ENCODE measurements around the gene FRAT1.

DNA sequence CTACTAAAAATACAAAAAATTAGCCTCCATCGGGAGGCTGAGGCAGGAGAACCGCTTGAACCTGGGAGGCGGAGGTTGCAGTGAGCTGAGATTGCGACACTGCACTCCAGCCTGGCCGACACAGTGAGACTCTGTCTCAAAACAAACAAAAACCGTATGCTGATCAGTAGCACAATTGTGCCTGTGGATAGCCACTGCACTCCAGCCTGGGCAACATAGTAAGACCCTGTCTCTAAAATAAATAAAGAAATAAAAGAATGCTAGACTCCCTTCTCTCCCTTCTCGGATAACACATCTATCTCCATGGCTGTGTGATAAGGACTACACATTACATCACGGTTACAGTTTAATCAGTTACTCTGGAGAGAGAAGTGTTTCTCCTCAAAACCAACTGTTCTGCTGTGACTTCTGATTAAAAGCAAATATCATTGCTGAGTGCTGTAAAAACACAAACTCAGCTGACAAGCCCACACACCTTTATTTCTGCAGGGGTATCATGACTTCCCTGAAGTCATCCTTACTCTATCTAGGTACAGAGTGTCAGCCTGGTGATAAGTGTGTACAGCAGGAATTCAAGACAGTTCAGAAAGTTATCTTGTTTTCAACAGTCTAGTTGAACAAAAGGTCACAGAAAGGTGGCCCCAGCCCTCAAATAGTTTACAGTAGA is 21.4 kb upstream of the FRAT1 start:
- TF ChIP-seq, protein P1, sequence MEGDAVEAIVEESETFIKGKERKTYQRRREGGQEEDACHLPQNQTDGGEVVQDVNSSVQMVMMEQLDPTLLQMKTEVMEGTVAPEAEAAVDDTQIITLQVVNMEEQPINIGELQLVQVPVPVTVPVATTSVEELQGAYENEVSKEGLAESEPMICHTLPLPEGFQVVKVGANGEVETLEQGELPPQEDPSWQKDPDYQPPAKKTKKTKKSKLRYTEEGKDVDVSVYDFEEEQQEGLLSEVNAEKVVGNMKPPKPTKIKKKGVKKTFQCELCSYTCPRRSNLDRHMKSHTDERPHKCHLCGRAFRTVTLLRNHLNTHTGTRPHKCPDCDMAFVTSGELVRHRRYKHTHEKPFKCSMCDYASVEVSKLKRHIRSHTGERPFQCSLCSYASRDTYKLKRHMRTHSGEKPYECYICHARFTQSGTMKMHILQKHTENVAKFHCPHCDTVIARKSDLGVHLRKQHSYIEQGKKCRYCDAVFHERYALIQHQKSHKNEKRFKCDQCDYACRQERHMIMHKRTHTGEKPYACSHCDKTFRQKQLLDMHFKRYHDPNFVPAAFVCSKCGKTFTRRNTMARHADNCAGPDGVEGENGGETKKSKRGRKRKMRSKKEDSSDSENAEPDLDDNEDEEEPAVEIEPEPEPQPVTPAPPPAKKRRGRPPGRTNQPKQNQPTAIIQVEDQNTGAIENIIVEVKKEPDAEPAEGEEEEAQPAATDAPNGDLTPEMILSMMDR (IDR thresholded peaks at IDR 0.05) = no peak
- no peak for TF ChIP-seq POLR2A (IDR thresholded peaks at IDR 0.05)

All from esophagus squamous epithelium (tissue), 4 donors.